Adrenal gland (tissue), 5 donors: ENCODE results near the gene DDI2.

Source experiments
- CTCF ChIP-seq, 6 experiments: fragments of 450-650 bp in 4 of 6; fragments of 200-600 bp in 2 of 6; sonication (generic) in 1 of 6; IDR thresholded peaks; 1 replicate in 5 of 6; 2 replicates in 1 of 6; pipeline versions ENCODE4 v1.5.1 to v1.8.0; 2016 to 2021; ENCODE audit warnings: antibody characterized with exemption in 6 of 6, mild to moderate bottlenecking in 2 of 6, moderate library complexity in 1 of 6
- POLR2A ChIP-seq, 2 donors: fragments of 450-650 bp; IDR thresholded peaks; one replicate each; pipeline ENCODE4 v1.6.1; 2017; ENCODE audit warnings: antibody characterized with exemption in 2 of 2, mild to moderate bottlenecking in 2 of 2, moderate library complexity in 1 of 2
- donor health status: DM: no; HTN: no; CAD: no.

DNA sequence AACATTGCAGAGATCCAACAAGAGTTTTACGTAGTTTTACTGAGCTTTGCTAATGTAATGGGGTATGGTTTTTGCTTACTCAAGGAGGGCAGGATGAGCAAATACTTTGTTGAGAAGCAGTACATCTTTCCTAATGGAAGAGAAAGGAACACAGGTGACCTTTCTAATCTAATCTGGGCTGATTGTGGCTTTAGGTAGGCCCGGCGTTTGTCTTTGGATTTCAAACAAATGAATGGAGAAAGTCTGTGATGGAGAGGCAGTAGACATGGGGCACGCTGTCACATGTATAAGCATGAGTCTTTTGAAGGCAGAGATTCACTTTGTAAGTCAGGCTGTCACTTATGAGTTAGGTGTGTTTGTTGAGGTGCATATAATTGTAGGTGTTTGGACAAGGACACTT, 68.6 kb downstream of the DDI2 start:
- no peak for TF ChIP-seq POLR2A (IDR thresholded peaks at IDR 0.05)
- TF ChIP-seq CTCF (IDR thresholded peaks at IDR 0.05) = no peak
